ENCODE results near the gene C16orf78.

The C16orf78 gene, protein sequence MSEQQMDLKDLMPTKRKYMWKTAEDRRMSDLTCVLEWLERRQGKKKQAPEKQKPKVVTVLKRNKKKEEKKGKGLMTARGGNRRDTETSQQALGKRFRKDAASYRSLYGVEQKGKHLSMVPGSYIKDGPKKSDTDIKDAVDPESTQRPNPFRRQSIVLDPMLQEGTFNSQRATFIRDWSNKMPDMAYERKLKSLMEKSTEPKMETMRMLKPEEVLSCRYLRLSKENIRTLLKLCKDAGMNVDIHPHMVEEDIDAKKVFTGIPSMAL

DNA sequence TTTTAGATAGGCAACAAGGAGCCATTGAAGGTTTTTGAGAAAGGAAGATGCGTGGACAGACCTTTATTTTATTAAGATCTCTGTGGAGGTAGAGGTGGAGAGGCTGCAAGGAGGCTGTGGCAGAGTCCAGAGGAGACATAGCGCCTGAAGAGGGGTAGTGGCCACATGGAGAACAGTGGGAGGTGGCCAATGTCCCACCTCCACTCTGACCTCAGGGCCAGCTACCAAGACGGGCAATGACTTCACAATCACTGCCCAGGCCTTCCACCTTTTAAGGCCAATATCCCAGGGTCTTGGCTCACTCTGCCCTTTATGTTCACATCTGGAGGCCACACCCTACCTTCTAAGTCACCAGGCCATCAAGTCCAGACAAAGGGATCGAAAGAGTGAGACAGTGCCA lies at the start of gene C16orf78:
Gene C16orf78 (plus strand): TSS at position 301 of the 400 bp plus-strand sequence. CDS start 136 bp downstream, outside the sequence.
- DNase-seq (ENCODE audit: low spot score), result no peak

DNA sequence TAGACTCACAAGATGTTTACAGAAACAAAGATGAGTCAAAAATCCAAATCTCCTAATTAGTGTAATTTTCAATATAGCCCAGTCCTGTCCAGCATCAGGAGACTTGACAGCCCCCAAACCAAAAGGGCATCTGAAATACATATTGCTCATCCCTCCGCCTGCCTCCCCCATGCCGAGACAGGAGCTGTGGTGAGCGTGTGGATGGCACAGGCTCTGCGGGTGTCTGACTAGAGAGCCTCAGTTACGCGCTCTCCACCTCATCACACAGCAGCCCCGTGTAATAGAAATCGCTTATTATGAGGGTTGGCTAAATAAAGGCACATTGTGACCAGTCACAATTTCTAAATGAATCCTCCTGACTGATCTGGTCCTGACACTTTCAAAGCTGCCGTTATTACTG lies 48.9 kb upstream of the C16orf78 start:
- peak; percentile 68 for DNase-seq (ENCODE audit: low spot score)

DNA sequence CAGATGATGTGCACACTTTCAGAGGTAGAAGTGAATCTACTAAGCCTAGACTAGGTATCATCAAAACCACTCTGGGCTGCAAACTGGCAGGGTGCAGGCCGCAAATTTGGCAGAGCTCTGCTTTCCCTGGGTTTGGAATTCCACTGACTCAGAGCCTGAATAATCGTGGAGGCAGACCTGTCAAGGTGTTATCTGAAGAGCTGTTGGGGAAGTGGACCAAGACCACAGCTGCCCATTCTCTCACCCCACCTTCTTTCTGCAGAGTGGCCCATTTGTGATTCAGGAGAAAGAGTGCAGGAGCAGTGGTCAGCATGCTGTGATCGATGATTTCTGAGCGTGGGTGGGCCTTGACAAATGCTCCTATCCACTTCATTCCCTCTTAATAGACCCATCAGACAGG lies 46.1 kb upstream of the C16orf78 start:
- no peak for DNase-seq (ENCODE audit: low spot score)

DNA sequence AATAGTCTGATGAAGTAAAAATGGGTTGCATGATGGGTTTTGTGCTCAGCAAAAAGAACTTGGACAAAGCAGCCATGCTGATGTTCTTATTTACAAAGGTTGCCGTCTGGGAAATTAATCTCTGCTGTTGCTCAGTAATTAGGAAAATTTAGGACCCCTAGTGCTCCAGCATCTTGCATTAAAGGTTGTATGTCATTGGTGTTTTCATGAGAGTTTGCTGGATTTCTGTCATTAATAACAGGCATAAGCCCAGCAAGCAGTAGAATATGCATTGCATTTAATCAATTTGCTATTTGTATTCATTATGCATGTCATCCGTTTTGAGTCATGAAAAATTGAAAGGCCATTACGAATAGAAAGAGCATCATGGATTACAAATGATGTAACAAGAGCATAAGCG lies 45.3 kb upstream of the C16orf78 start:
- DNase-seq (ENCODE audit: low spot score), result no peak

DNA sequence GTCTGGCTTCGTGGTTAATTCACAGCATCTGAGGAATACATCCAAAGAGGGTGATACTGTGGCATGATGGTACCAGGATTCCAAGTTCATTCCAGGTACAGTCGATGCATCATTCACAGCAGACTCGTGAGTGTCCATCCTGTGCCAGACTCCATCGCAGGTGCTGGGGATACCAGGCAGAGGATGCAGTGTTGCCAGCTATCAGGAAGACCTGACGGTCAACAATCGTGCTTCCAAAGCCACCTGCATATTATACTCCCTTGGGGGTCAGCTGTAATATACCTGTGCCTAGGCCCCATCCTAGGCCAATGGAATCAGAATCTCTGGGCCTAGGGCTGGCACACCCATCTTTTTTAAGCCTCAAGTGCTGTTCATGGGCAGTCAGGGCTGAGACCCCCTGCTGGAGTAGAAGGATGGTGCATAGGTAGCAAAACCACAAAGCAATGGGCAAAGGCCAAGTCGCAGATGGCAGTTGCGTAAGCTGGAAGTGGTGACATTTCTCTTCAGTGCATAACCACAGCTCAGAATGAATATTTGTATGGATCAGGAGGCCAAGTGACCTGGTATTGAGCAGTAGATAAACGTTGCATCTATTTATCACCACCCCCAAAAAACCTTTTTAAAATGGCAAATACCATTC lies 42.9 kb upstream of the C16orf78 start:
- DNase-seq (ENCODE audit: low spot score), result peak; percentile 92

DNA sequence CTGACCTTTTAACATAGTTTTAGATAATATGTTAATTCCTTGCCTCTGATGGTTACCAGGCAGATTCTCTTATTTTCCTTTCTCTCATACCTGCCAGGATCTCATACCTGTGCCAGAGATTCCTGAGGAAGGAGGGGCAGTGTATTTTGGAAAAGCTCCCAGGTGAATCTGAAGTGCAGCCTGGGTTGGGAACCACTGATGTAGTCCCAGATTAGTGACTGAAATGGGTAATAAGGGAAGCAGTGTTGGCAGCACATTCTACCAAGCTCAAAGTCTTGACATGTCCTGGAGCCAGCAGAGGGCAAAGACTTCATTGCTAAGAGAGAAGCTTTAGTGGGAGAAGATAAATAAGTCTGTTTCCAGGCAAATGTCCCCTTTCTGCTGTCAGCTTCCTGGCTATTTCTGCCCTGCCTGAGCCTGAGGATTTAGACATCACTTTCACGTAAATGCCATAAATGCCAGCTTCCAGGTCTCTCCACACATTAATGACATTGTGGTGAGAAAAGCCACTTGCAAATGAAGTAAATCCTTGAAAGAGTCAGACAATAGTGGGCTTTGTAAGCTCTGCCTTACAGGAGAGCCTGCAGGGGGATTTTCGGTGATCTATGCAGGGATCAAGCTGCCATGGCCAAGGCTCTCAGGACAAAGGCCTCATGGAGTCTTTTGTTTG lies 40.9 kb upstream of the C16orf78 start:
- peak; percentile 69 for DNase-seq (ENCODE audit: low spot score)

DNA sequence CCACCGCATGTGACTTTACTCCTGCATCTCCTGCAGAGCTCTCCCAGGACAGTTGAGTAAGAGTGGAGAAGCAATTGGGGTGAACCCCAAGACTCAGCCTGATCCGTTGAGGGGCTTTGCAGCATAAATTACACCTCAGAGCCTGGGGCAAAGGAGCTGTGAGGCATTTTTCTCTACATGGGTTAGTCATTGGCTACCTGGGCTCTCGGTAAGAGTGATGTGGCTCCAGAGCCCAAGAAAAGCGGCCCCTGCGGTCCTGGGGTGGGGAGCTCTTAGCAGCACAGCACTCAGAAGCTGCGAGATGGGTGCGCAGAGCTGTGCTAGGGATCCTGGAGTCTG lies 40.4 kb upstream of the C16orf78 start:
- no peak for DNase-seq (ENCODE audit: low spot score)

DNA sequence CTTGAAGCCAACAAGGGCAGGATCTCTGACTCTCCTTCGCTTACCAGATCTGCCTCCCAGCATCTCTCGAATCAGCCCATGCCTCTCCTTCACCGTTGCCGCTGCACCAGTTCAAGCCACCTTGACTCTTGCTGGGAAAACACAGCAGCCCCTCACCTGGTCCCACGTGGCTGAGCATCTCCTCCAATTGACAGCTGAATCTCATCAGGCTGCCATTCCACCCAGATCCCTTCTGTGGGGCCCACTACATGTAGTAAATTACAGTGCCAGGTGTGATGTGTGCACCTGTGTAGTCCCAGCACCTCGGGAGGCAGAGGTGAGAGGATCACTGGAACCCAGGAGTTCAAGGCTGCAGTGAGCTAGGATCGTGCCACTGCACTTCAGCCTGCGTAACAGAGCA lies 37.8 kb upstream of the C16orf78 start:
- DNase-seq (ENCODE audit: low spot score), result no peak

DNA sequence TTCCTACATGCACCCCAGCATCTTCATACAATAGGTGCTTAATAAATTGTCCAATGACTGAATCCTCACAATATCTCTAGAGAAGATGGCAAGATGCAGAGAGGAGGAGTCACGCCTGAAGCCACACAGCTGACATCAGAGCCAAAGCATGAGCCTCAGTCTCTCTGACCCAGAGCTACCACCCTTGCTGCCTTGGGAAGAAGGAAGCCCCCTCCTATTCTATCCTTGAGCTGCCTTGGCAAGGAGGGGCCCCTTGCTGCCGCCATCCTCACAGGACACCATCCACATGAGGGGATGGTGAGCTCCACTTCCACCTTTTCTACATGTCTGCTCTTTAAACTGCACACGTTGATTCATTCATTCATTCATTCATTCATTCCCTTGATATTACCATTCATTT lies 37.0 kb upstream of the C16orf78 start:
- no peak for DNase-seq (ENCODE audit: low spot score)

DNA sequence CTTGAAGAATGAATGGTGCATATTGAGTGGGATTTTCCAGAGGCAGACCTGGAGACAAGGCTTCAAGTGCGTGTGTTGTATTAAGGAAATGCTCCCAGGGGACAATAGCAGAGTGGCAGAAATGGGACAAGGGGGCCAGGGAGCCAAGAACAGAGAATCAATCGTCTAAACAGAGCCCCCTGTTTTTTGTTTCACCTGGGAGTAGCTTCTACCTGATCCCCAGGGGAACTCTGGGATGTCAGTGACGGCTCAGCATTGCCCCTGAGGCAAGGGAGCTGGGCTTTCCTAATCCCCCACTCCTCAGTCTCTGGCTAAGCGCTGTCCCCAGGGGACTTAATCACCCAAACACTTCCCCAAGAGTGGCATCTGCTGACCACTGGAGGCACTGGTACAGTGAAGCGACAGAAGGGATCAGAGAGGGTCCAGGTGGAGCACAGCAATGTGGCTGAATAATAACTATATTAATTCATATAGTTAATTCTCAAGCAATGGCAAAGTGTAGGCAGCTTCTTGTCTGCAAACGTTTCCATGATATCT lies 35.7 kb upstream of the C16orf78 start:
- DNase-seq (ENCODE audit: low spot score), result no peak

DNA sequence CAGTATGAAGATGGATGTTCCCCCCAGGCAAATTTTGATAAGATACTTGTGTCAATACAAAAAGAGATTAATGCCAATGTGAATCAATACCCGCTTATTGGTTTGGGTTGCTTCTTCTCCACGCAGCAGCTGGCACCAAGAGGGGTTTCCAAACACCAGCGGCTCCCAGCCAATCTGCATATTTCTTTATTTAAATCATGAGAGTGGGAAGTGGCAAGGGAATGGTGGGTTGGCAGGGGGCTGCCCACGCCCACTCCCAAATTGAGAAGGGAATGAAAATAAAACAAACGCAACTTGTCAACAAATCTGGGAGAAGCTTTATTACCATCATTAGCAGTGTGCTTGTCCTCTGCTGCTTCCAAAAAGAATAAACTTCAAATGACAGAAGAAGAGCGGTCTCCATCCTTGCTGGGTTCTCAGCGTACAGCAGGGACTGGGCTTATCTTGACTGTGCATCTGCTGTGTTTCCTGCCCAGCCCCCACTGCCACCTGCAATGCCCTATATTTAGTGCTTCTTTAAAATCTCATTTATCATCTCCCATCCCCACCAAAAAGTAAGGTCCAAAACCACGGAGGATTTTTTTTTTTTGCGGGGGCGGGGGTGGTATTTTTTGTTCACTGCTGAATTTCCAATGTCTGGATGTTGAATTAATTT lies 34.9 kb upstream of the C16orf78 start:
- peak; percentile 76 for DNase-seq (ENCODE audit: low spot score)

DNA sequence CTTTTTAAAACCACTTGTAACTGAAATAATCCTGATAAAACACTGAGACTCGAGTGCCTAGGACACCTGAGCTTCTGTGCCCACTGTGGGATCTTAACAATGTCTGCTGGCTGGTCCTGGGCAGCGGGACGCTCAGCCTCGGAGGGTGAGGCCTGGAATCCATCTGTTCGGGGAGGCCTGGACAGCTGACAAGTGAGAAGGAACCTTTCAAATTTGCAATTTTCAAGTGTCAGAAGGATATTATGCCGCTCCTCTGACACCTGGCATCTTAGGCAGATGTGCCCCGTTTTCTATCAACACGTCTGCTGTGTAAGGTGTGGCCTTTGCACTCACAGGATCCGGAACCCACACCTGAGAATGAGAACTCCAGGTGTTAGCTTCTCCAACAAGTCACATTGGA lies 33.1 kb upstream of the C16orf78 start:
- DNase-seq (ENCODE audit: low spot score), result no peak

DNA sequence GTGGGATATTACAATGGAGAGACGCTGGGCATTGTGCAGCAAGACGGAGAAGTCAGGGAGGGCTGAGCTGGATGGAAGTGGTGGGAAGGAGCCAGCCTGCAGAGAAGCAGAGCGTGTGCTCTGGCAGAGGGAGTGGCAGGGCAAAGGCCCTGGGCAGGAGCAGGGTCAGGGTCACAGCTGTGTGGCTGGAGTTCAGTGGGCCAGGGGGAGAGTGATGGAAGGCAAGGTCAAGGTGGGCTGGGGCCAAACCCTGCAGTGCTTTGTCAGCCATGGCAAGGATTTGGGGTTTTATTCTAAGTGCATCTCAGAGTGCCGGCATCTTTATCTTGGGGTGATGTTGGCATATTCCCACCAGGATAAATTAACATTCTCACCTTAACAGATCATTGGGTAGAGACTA lies 31.9 kb upstream of the C16orf78 start:
- DNase-seq (ENCODE audit: low spot score), result no peak

DNA sequence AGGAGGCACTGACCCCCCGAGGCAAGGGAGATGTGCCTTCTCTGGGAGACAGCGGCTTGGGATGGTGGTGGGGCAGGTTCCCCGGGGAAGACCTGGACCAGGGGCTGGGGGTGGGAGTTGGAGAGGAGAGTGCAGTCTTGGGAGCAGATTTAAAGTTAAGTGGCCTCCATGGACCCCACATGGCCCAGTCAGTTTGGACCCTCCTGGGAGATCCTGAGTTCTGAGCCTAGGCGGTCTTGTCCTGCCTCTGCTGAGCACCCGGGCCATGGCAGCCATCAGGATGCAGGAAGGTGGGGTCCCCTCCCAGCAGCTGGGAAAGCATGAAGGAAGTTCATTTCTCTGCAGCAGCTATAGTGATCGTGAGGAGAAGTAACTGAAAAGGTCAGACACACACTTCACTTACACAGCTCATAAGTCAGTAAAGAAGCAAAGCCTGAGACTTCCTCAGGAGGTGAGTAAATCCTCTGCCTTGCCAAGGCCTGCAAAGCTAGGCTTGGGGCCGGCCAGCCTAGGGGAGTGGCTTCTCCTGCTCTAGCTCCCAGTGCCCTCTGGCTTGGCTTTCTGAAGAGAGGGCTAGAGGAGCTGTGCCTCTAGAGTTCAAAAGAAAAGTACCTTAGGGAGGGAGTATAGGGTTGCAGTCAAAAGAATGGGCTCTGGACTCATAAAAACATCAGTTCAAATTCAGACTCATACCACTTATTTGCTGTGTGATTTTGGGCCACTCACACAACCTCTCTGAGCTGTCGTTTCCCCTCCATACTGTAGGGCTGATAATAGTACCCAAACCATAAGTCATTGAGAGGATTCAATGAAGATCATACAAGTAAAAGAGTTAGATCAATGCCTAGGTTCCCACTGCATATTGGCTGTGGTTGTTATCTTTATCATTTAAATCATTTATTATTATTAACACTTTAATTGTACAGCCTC lies 31.0 kb upstream of the C16orf78 start:
- no peak for DNase-seq (ENCODE audit: low spot score)

DNA sequence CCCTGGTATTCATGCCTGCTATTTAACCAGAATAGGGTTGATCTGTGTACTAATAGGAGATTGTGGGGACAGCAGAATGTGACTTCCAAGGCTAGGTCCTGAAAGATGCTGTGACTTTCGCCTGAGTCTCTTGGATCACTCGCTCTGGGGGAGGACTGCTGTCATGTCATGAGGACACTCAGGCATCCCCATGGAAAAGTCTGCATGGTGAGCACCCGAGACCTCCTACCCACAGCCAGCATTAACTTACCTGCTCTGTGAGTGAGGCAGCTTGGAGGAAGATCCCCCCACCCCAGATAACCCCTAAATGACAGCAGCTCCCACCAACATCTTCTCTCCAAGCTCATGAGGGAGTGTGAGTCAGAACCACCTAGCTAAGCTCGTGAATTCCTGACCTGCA lies 30.3 kb upstream of the C16orf78 start:
- no peak for DNase-seq (ENCODE audit: low spot score)

DNA sequence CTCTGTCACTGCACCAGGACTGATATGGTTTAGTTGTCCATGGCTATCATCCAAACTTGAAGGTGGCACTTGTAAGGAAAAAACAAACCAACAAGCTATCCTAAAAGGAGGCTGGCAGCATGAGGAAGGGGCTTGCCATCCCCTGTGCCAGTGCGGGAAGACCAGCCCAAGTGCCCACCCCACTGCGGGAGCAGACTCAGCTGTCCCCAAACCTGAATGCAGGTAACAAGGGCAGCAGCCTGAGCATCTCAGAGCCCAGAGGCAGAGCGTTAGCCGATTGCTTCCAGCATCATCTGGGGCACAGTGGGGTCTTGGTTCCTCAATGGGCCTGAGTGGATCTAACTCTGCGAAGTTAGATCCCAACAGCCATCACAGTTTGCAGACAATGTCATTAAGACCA lies 29.2 kb upstream of the C16orf78 start:
- no peak for DNase-seq (ENCODE audit: low spot score)

DNA sequence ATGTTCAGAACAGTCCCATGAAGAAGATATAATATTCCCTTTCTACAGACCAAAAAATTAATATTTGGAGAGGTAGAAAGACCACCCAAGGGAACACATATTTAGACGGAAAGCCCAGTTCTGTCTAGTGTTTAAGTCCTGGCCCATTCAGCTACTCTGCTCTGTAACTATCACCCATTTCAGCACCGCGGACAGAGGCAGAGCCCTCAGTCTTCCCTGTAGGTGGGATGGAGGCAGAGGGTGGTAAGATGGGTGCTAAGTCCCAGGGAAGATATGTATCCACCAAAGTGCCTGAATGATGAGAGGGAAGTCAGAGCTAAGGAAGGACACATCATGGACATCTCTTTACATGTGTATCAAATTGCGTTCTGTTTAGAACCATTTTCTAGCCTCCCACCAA lies 27.8 kb upstream of the C16orf78 start:
- DNase-seq (ENCODE audit: low spot score), result no peak

DNA sequence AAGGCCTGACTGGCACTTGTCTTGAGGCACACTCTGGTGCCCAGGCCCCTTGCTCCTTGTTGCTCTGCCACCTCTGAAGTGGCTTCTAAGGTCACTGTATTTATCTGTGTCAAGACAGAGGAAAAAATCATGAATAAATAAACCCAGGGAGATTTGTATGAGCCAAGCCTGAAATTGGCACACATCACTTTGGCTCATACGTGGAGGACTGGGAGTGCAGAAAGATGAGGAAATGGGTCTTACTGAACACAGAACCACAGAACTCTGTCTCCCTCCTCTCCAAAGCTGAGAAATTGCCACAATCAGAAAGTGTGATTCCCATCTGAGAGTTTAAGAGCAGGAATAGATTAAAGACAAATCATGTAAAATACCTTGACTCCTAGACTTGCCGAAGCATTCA lies 27.1 kb upstream of the C16orf78 start:
- no peak for DNase-seq (ENCODE audit: low spot score)

DNA sequence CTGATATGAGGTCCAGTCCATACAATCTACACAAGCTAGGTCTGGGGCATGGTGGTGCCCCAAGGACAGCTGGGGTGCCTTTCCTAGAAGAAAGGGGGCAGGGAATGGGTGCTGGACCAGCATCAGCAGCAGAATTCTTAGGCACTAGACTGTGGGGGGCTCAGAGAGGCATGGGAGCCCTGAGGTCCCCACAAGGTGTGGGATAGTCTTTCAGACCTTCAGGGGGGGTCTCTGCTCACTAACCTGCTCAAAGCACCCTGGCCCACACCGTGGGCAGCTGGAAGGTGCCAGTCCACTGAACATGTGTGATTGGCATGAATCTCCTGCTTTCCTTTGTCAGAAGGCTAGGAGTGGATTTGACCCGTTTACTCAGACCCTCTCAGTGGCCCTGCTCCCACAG lies 26.1 kb upstream of the C16orf78 start:
- no peak for DNase-seq (ENCODE audit: low spot score)

DNA sequence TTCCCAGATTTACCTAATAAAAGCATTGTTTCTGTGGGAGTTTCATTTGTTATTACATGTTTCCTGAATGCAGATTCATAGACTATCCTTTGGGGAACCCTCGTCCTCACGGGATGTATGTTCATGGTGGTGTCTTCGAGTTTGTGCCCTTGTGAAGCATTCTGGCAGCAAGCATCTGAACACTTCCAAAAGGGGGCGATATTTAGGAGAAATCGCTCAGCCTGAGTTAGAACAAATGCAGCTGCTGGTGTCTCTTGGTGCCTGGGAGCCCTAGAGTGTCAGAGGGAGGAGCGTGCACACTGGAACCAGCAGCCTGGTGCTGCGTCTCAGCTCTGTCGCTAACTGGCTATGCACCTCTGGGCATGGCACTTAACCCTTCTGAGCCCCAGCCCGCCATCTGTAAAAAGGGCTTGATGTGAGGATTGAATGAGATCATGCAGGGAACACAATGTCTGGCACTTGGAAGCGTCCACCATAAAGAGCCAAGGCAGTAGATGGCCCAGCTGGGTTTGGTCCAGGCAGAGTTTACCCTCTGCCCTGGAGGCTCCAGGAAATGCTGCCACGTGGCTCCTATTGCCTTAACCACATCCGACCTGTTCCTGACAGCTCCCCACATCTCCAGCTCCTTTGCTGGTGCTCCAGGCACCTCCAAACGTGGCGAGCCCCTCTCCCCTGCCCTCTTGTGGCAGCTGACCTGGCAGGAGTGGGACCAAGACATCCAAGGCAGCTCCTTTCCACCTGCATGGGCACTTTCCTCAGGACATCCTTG lies 25.0 kb upstream of the C16orf78 start:
- no peak for DNase-seq (ENCODE audit: low spot score)

Data from cerebellar cortex (tissue), 1 donor.